ENCODE measurements around the gene OTUD6A.
"Not testable (repeated sequence)": the region's sequence is repeated elsewhere in the genome, so short reads cannot be mapped to it uniquely, and the experiment has no call there.

The OTUD6A gene

DNA sequence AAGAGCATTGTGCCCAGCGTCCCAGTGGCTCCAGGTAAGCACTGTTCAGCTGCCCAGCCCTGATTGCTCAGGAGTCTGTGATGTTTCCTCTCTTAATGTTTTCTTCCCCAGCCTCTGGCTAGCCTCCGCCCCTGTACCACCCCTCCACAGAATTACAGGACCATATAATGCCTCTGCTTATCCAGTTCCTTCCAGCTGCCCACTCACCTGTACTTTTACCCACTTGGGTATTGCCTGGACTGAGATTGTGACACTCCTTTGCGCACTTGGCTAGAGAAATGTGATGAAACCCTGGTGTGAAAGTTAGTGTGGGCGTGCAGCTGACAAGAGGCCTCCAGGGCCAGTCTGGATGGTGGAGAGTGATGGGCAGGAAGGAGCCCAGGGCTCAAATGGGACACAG lies 12.3 kb upstream of the OTUD6A start, which contains the start of gene AWAT2:
AWAT2 (minus strand) TSS at position 14 of the 400 bp plus-strand sequence; CDS start at position 8, 6 bp downstream.
- no peak for DNase-seq

DNA sequence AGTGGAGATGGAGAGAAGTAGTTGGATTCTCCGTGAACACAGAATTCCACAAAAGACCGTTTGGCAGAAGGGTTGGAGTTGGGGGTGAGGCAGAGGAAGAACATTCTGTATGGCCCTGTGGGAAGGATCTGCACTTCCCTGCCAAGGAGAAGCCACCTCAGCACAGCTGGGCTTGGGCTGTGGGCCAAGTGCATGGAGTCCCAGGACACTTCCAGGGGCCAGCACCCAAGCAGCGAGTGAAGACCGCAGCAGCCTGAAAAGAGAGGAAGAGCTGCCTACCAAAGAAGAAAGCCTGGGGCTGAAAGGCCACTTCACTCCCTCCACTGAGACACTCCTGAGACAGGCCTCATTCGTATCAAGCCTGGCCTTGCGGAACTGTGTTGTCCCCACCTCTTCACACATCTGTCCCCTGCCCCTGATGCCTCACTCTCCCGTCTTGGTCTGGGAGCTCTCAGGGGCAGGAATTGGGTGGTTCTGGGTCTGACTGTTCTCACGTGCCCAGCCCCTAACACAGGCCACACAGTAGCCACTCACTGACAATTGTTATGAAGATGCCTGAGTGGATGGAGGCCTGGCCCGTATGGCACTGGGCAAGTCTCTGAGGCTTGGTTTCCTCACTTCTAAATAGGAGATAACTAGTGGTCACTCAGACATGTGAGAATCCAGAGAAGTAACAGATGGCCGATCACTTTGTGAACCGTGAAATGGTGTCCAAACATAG lies 9.2 kb upstream of the OTUD6A start:
- no peak for DNase-seq

GRCh38 chrX:70054391-70054790 lies 7.9 kb upstream of the OTUD6A start:
- no peak for DNase-seq

- DNase-seq: no peak
These were observed 799 bp downstream of the OTUD6A start for GRCh38 chrX:70062961-70063550.

GRCh38 chrX:70066646-70067045 lies 4.4 kb downstream of the OTUD6A start:
- DNase-seq: no peak

DNA sequence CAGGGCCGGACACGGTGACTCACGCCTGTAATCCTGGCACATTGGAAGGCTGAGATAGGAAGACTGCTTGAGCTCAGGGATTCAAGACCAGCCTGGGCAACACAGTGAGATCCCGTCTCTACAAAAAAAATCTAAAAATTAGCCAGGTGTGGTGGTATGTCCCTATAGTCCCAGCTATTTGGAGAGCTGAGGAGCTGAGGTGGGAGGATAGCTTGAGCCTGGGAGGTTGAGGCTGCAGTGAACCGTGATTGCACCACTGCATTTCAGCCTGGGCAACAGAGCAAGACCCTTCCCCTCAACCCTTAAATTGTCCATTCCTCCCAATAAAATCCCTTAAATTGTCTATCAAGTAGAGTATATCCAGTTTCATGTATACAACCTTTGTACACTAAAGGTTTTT lies 17.0 kb downstream of the OTUD6A start:
- DNase-seq: no peak

GRCh38 chrX:70079870-70080269 lies 17.6 kb downstream of the OTUD6A start:
- no peak for DNase-seq

GRCh38 chrX:70082723-70083122 lies 20.5 kb downstream of the OTUD6A start:
- DNase-seq: no peak

DNA sequence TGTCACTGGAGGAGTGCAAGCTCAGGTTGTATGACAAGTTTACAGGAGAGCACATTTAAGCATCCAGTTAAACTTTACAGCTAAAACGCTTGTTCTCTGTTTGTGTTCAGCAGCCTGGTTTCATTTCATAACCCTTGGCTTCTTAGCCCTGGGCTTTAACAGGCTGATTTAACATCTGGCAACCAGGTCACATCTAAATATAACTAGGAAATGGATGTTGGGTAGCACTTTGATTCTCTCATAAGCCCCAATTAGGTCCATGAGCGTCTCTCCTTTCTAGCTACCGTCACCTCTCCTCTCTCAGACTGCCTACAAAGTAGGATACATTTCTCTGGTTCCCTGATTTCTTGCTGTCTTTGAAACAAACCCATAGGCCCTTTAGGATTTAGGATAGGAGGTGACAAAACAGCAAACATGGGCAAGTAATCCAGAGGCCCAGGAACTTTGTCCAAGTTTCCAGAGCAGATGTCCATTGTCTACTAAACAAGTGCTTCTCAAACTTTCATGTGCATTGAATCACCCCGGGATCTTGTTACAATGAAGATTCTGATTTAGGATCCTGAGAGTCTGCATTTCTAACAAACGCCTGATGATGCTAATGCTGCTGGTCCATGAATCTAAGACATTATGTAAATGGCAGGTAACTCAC lies 22.5 kb downstream of the OTUD6A start:
- no peak for DNase-seq

GRCh38 chrX:70087857-70088630 lies 25.8 kb downstream of the OTUD6A start:
- DNase-seq: no peak

- no peak for DNase-seq
These were observed 26.5 kb downstream of the OTUD6A start for GRCh38 chrX:70088751-70089150.

DNA sequence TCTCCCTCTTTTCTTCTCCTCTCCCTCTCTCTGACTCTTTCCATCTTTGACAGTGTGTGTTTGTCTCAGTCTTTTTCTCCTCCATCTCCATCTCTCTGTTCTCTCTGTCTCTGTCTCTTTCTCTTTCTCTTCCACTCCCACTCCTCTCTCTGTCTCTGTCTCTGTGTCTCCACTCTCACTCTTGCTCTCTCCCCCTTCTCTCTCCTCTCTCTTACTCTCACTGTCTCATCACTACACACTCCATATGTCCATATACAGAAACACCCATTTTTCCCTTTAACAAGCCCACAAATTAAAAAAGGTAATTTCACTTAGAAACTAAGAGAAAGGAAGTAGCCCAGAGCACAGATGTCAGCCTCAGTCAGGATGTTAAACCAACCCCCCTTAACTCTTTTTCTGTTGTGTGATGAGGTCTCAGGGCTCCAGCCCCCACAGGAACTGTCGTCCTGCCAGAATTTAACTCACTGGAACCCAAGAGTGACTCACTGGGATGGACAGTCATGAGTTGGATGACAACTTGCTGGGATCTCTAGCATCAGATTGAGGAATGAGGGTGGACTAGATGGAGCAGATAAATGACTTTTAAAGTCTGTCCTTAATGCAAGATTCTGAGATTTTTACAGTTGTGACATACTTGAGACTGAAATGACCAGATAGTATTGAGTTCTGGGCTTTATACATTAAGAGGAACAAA lies 27.5 kb downstream of the OTUD6A start:
- no peak for DNase-seq

- no peak for DNase-seq
These were observed 30.0 kb downstream of the OTUD6A start for GRCh38 chrX:70092247-70092646.

- DNase-seq: no peak
These were observed 33.8 kb downstream of the OTUD6A start for GRCh38 chrX:70096052-70096451.

GRCh38 chrX:70105229-70105628 lies 43.0 kb downstream of the OTUD6A start:
- no peak for DNase-seq

DNA sequence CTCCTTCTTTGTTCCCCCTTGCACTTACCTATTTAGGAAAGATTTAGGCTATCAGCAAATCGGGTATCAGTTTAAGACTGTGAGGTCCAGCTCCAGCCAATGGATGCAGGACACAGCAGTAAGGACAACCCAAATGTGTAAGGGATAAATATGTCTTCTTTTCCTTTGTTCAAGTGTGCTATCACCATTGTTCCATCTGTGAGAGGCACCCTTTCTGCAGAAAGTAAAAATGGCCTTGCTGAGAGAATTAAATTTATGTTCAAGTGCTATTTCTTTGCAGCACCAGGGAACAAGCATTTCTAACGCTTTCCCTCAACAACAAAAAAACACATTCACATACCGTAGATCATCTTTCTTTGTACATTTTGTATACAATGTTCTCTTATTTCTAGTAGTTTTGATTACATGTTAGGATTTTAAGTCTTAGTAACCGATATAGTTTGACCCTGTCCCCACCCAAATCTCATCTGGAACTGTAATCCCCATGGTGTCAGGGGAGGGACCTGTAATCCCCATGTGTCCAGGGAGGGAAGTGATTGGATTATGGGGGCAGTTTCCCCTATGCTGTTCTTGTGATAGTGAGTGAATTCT lies 49.3 kb downstream of the OTUD6A start:
- DNase-seq: not testable (repeated sequence)
